ENCODE results near the gene ZNF581.

Gene ZNF581

DNA sequence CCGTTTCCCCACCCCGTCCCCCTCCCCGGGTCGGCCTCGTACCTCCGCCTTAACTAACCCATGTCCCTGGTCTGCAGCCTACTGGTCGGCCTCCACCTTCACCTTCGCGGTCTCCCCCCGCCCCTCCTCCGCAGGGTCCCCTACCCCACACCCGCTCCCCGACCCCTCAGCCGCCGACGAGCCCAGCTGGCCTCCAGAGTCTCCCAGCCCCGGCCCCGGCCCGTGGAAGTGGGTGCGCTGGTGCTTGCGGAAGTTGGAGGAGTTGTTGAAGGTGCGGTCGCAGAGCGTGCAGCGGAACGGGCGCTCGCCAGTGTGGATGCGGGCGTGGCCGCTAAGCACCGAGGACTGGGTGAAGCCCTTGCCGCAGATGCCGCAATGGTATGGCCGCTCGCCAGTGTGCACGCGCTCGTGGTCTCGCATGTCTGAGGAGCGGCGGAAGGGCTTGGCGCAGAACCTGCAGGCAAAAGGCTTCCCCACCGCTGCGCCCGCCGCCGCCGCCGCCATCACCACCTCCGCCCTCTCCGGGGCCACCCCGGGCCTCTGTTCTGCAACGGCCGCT, 21.7 kb upstream of the ZNF581 start:
- TF ChIP-seq, protein P1, sequence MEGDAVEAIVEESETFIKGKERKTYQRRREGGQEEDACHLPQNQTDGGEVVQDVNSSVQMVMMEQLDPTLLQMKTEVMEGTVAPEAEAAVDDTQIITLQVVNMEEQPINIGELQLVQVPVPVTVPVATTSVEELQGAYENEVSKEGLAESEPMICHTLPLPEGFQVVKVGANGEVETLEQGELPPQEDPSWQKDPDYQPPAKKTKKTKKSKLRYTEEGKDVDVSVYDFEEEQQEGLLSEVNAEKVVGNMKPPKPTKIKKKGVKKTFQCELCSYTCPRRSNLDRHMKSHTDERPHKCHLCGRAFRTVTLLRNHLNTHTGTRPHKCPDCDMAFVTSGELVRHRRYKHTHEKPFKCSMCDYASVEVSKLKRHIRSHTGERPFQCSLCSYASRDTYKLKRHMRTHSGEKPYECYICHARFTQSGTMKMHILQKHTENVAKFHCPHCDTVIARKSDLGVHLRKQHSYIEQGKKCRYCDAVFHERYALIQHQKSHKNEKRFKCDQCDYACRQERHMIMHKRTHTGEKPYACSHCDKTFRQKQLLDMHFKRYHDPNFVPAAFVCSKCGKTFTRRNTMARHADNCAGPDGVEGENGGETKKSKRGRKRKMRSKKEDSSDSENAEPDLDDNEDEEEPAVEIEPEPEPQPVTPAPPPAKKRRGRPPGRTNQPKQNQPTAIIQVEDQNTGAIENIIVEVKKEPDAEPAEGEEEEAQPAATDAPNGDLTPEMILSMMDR (conservative IDR thresholded peaks at IDR 0.05; ENCODE audit: low read depth, low read length) = no peak
- H3K4me3 ChIP-seq (ENCODE audit: low read depth, low read length) = no peak overlapping the region
- DNase-seq (ENCODE audit: low read depth) = no peak

DNA sequence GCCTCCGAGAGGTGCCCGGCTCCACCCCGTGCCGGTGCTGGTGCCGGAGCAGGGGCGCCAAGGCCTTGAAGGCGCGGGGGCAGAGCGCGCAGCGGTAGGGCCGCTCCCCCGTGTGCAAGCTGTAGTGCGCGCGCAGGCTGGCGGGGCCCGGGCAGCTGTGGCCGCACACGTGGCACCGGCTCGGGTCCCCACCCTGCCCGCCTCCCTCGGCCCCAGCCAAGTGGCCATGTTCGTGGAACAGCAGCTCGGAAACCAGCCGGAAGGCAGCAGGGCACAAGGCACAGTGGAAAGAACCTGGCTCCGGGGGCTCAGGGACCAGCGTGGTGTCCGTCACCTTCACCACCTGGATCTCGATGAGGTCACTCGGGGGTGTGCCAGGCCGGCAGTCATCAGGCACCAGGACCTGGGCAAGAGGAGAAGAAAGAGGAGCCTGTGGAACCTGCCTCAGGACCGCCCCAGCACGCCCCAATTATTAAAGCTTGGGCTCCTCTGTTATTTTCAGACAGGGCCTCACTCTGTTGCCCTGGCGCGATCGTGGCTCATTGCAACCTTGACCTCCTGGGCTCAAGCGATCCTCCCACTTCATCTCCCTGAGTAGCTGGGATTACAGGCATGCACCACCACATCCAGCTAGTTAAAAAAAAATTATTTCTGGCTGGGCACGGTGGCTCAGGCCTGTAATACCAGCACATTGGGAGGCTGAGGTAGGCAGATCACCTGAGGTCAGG, 21.0 kb upstream of the ZNF581 start:
- no peak overlapping the region for H3K4me3 ChIP-seq (ENCODE audit: low read depth, low read length)
- TF ChIP-seq, protein P1 (conservative IDR thresholded peaks at IDR 0.05; ENCODE audit: low read depth, low read length) = no peak
- no peak for DNase-seq (ENCODE audit: low read depth)

DNA sequence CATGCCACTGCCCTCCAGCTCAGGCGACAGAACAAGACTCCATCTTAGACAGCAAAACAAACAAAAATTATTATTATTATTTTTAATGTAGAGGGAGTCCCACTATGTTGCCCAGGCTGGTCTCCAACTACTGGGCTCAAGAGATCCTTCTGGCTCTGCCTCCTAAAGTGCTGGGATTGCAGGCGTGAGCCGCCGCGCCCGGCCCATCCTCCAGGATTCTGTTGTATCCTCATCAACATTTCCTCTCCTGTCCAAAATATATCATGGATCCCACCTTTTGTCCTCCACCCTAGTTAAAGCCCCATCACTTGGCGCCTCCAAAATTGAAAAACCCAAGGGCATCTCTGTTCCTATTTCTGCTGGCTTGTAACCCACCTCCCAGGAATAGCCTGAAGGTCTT, 20.3 kb upstream of the ZNF581 start:
- TF ChIP-seq, protein P1 (conservative IDR thresholded peaks at IDR 0.05; ENCODE audit: low read depth, low read length) = no peak
- DNase-seq (ENCODE audit: low read depth) = no peak
- H3K4me3 ChIP-seq (ENCODE audit: low read depth, low read length) = no peak overlapping the region

DNA sequence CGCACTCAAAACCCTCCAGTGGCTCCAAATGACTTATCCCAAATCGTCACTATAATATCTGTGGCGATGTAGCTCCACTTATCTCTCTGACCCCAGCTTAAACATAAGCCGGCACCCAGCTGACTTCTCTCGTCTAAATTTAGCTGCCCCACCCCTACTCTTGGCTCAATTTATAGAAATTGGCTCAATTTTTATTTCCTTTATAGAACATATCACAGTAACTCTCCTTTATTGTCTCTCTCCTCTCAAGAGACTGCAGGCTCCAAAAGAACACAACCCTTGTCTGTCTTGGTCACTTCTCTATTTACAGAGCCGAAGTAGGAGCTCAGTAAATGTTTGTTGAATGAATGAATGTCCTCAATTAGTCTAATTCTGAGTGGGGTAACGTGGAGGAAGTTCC, 19.9 kb upstream of the ZNF581 start:
- TF ChIP-seq, protein P1 (conservative IDR thresholded peaks at IDR 0.05; ENCODE audit: low read depth, low read length) = no peak
- H3K4me3 ChIP-seq (ENCODE audit: low read depth, low read length) = no peak overlapping the region
- DNase-seq (ENCODE audit: low read depth) = no peak

DNA sequence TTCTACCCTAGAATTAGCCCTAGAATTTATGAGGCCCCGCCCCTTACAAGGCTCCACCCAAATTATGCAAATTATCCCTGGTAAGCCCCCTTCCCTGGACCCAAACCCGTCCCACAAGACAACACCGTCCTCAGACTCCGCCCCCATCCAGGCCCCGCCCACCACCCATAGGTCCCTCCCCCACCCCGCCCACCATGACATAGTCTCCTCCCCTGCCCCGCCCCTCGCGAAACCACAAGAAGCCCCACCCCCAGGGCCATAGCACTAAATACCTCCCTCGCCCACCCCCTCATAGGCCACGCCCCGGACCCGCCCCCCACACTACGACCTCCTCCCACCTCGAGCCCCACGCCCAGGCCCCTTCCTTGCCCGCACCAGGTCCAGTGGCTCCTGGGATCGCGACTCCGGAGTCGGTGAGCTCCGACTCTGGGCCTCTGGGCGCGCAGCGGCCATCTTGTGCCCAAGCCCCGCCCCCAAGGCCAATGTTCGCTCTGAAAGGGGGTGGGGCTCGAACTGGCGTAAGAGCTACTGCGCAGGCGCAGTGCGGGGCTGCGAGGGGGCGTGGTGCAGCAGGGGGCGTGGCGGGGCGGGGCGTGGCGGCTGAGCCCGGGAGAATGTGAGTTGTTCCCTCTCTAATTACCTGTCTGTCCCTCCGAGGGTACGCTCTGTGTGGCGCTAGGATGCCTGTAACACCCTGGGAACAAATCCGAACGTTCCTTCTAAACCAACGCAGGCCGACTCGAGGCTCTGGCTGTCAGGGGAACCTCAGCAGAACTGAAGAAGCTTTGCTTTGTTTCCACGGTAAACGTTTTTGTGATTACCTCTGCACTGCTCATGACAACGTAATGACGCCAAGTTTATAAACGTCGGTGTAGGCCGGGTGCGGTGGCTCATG, 19.1 kb upstream of the ZNF581 start, which contains the start of gene ZNF784:
ZNF784 (minus strand) TSS at position 458 of the 895 bp plus-strand sequence; CDS start at position 453, 5 bp downstream.
- H3K4me3 ChIP-seq (ENCODE audit: low read depth, low read length) = peak within 1 kb of the TSS; percentile 87
- TF ChIP-seq, protein P1 (conservative IDR thresholded peaks at IDR 0.05; ENCODE audit: low read depth, low read length) = no peak
- peak; percentile 95 for DNase-seq (ENCODE audit: low read depth)

DNA sequence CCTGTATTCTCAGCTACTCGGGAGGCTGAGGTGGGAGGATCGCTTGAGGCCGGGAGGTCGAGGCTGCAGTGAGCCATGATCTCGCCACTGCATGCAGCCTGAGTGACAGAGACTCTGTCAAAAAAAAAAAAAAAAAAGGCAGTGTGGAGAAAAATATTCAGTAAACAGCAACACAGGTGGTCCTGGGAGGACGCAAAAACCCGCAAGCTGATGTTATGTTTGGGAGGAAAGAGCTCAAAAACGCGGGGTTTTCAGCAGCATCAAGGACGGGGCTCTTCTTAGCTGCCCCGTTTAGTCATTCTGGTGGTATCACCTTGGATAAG, 18.5 kb upstream of the ZNF581 start:
- H3K4me3 ChIP-seq (ENCODE audit: low read depth, low read length) = peak overlapping the region; percentile 87
- DNase-seq (ENCODE audit: low read depth) = no peak
- TF ChIP-seq, protein P1 (conservative IDR thresholded peaks at IDR 0.05; ENCODE audit: low read depth, low read length) = no peak
